SU-DHL-6 (cell line): ENCODE measurements around the gene LAPTM4A.

Experiments used
- EZH2phosphoT487 ChIP-seq: fragments of 200-600 bp; sonication (generic), shearing (Covaris generic); conservative IDR thresholded peaks from 2 replicates; pipeline ENCODE4 v1.6.1; 2018; ENCODE audit warnings: mild to moderate bottlenecking, antibody characterized with exemption, low read length, moderate library complexity, mixed read lengths
- TF ChIP-seq, protein P1 (sequence below): fragments of 200-600 bp; sonication (generic); IDR thresholded peaks from one replicate; pipeline ENCODE4 v1.5.1; 2017; ENCODE audit warnings: antibody characterized with exemption, mild to moderate bottlenecking, low read length, moderate library complexity; ENCODE audit not compliant: insufficient read depth, poor library complexity, severe bottlenecking

DNA sequence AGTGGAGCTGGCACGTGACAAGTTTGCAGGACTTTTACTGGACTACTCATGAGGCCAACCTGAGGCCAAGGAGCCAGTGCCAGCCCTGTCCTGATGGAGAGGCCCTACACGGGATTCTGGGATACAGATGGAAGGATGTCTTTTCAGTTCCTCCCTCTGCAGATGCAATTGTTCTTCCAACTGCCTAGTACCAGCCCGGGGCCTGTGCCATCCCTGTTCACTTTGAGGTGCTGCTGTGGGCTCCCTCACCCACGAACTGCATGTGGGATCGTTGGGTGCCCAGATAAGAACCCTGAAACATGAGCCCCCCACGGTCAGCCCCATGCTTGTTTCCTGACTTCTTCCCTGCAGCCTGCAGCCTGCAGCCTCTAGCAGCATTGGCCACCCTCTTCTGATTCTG is 25.3 kb upstream of the LAPTM4A start:
- TF ChIP-seq, protein P1, sequence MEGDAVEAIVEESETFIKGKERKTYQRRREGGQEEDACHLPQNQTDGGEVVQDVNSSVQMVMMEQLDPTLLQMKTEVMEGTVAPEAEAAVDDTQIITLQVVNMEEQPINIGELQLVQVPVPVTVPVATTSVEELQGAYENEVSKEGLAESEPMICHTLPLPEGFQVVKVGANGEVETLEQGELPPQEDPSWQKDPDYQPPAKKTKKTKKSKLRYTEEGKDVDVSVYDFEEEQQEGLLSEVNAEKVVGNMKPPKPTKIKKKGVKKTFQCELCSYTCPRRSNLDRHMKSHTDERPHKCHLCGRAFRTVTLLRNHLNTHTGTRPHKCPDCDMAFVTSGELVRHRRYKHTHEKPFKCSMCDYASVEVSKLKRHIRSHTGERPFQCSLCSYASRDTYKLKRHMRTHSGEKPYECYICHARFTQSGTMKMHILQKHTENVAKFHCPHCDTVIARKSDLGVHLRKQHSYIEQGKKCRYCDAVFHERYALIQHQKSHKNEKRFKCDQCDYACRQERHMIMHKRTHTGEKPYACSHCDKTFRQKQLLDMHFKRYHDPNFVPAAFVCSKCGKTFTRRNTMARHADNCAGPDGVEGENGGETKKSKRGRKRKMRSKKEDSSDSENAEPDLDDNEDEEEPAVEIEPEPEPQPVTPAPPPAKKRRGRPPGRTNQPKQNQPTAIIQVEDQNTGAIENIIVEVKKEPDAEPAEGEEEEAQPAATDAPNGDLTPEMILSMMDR = no peak
- TF ChIP-seq EZH2phosphoT487 = no peak
